ENCODE results near the gene RNFT2.
A peak's percentile ranks its signal among the peaks of the same experiment; 100 is the strongest.

Gene RNFT2

DNA sequence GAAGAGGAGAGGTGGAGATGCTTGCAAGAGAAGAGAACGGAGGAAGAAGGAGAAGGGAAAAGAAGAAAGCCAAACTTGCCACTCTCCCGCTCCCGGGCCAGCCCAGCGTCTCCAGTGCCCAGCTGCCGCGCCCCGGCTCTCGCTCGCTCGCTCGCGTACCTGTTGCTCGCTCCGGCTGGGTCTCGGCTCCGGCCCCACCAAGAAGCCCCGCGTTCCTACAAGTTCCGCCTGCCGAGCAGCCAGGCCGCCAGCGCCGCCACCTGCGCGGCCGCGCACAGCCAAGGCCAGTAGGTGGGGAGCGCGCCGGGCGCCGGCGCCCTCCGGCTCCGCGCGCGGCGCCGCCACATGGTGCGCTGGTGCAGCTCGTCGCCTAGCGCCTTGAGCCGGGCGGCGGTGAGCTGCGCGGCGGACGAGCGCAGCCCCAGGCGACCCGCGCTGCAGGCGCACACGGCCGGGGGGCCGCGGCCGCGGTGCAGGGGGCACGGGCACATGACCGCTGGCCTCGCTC, 142.8 kb downstream of the RNFT2 start:
- peak in 1 of 5 experiments; percentile 70 for DNase-seq

GRCh38 chr12:116881325-116881876, 143.3 kb downstream of the RNFT2 start, which contains the start of gene HRK:
TSS of gene HRK (minus strand) at chr12:116881441. CDS start at chr12:116881307, 134 bp downstream.
- no peak for DNase-seq

DNA sequence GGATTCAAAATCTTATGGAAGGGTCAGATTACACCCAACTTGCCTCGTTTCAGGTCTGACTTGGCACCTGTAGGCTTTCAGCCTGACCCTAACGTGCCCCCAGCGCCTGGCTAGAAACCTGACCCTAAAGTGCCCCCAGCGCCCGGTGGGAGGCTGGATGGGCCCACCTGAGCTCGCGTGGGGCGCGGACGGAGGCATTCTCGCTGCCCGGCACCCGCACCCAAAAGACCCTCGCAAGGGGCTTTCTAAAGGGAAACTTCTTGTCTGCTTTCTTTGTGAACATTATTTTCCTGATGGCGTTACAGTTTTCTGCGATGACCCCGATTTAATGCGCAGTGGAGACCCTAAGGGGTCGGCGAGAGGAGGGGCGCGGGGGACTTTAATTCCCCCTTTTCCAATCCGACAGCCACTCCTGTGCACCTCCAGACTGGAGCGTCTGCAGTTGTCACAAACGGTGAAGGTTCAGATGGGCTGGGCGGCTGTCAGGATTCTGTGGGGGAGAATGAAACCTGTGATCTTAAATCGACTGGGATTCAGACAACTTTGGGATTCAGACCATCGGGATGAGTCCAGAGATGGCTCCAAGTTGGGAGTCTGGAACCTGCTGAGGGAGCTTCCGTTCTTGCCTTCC, 143.9 kb downstream of the RNFT2 start:
- DNase-seq = no peak

GRCh38 chr12:116882742-116883141, 144.6 kb downstream of the RNFT2 start:
- no peak for DNase-seq

- DNase-seq = no peak
Observed at GRCh38 chr12:116884871-116885270, 146.8 kb downstream of the RNFT2 start.

- DNase-seq = no peak
Observed at GRCh38 chr12:116885491-116885890, 147.4 kb downstream of the RNFT2 start.

DNA sequence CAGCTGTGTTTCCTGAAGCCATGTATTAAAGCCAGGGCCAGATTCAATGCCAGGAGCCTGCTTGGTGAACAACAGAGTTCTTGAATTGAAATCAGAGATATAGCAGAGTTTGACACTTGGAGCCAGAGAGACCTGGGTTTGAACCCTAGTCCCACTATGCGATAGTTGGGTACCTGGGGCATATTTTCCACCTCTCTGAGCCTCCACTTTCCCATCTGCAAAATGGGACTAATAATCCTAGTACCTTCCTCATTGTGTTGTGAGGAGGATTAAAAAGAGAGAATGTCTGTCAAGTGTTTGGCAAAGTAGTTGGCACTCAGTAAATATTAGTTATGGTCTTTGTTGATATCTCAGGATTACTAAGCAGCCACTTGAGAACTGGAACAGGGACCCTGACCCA, 149.1 kb downstream of the RNFT2 start:
- DNase-seq = no peak

DNA sequence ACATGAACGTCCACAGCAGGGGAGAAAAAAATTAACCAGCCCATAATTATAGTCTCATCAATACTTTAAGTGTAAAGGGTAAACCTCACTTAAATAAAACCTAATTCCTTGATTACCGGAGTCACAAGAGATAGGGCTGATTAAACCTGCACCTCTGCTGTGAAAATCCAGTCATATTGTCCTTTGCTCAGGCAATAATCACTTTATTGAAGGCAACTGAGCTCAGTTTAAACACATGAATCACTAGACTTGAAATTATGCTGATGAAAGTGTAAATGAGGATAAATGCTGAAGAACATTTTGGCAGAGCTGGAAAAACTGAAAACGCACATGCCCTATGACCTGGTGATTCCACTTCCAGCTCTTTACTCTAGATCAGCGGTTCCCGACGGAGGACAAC, 149.8 kb downstream of the RNFT2 start:
- no peak for DNase-seq

DNA sequence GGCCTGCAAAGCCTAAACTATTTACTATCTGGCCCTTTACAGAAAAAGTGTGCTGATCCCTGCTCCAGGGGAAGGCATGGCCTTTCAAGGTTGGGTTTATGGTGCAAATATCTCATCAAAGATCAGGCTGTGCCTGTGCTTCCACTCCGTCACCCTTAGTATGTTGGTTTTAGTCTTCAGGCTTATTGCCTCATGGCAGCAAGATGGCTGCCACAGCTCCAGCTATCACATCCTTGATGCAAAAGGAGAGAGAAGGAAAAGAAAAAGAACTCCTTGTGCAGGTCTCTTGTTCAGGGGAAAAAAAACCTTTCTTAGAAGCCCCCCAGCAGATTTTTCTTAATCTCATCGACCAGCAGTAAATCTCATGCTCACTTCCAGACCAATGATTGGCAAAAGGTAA, 152.2 kb downstream of the RNFT2 start:
- DNase-seq = no peak

- DNase-seq = no peak
Observed at GRCh38 chr12:116891019-116891418, 152.9 kb downstream of the RNFT2 start.

GRCh38 chr12:116892349-116893140, 154.4 kb downstream of the RNFT2 start:
- no peak for DNase-seq

GRCh38 chr12:116894913-116895312, 156.8 kb downstream of the RNFT2 start:
- no peak for DNase-seq

DNA sequence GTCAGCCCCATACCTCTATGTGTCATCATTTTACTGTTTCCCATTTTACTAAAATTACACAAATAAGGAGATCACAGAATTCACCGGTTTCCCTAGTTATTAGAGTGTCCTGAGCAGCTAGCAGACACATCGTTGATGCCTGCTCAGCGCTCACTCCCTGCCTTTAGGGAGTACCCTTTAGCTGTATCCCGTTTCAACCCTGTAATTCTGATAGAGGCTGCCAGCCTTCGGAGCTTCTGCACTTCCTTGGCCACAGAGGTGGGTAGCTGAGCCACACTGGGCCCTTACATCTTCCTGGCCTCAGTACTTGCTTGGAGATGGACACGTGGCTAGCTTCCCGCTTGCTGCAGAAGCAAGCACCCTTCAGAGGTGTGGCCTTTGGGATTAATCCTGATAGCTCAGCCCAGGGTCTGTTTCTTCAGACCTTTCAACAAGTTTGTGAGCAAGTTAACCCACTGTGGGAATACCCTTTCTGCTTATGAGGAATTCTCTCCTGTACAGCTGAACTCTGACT, 158.4 kb downstream of the RNFT2 start:
- no peak for DNase-seq

DNA sequence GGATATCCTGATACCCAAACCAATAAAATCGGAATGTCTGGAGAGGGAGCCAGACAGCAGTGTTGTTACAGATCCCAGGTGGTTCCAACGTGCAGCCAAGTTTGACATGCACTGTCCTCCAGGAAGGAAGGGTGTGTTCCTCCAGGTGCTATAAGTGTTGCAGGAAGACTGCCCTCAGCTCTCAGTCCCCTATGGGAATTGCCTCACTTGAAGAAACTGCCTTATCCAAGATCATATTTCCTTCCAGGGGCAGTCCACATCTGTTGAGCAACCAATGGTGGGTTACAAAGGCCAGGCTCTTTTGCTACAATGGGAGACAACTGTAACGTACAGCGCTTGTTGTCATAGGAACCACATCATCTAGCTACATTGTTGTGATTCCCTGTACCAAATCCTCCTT, 159.4 kb downstream of the RNFT2 start:
- DNase-seq = no peak

GRCh38 chr12:116898669-116899068, 160.6 kb downstream of the RNFT2 start:
- DNase-seq = no peak

GRCh38 chr12:116901612-116902011, 163.5 kb downstream of the RNFT2 start:
- no peak for DNase-seq
